ENCODE data around the gene BRF1.

DNA sequence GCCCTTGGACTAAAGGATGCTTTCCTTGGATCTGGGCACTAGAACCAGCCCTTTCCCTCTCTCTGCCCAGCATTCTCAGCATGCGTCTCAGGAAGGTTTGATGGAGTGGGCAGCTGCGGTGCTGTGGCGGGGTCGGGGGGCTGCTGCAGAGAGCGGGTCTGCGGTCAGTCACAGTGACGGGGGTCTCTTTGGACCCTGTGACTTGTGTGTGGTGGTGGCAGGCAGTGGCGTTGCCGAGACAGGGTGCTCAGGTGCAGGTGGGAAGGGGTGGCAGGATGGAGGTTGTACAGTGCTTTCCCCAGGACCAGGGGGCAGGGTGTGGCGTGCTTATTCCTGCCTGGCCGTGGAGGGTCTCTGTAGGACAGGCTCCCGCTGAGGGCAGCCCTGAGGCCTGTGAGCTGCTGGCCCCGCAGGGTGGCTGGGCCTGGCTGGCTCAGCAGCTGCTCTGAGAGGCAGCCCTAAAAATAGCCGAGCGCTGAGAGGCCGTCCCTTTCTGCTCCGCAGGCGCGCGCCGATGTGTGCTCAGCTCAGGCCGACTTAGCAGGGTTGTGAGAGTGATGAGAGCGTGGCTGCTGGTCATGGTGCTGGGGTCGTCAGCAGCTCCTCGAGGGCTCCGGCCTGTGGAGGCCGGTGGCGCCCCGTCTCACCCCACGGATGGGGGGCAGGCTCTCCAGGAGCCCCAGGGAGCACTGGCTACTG, 23.4 kb upstream of the BRF1 start:
- TF ChIP-seq, protein P1, sequence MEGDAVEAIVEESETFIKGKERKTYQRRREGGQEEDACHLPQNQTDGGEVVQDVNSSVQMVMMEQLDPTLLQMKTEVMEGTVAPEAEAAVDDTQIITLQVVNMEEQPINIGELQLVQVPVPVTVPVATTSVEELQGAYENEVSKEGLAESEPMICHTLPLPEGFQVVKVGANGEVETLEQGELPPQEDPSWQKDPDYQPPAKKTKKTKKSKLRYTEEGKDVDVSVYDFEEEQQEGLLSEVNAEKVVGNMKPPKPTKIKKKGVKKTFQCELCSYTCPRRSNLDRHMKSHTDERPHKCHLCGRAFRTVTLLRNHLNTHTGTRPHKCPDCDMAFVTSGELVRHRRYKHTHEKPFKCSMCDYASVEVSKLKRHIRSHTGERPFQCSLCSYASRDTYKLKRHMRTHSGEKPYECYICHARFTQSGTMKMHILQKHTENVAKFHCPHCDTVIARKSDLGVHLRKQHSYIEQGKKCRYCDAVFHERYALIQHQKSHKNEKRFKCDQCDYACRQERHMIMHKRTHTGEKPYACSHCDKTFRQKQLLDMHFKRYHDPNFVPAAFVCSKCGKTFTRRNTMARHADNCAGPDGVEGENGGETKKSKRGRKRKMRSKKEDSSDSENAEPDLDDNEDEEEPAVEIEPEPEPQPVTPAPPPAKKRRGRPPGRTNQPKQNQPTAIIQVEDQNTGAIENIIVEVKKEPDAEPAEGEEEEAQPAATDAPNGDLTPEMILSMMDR (IDR thresholded peaks at IDR 0.05; ENCODE audit: low read depth, low read length, poor library complexity, severe bottlenecking), result no peak
- no peak for TF ChIP-seq EZH2phosphoT487 (IDR thresholded peaks at IDR 0.05; ENCODE audit: borderline replicate concordance, low read length)

Measured in DOHH2 (cell line).